ENCODE data around the gene UPF1.

GRCh38 chr19:18870531-18871172, 38.9 kb downstream of the UPF1 start:
- no peak for TF ChIP-seq CTCF (IDR thresholded peaks at IDR 0.05; ENCODE audit: insufficient read depth, low read depth, low read length)
- TF ChIP-seq EZH2 (IDR thresholded peaks at IDR 0.05; ENCODE audit: insufficient read depth, low read length), result no peak

All from astrocyte (in vitro differentiated cells and primary cell).